Kidney (tissue), 14 donors: ENCODE data around the gene CHRNA7. TPM values are rescaled to one million over a fixed set of nuclear protein-coding genes. Genes with fewer than 3 reads are reported as not detected.

Experiments used
- DNase-seq, 5 donors: peaks; one replicate each; pipeline ENCODE4 v3.0.0-alpha.2; 2013 to 2020
- FAIRE-seq: peaks from 2 replicates; lab custom pipeline; 2012; peaks lifted over from hg19 to GRCh38; lab: Jason Lieb, UNC
- H3K27ac ChIP-seq, 2 donors: one replicate each; pipeline ENCODE4 v1.7.0; 2013; ENCODE audit warnings: low read depth in 2 of 2, low read length in 2 of 2, inconsistent platforms in 1 of 2
- H3K27me3 ChIP-seq: one replicate; pipeline ENCODE4 v1.7.1; 2013; ENCODE audit warnings: low read length, inconsistent platforms; ENCODE audit not compliant: control insufficient read depth, insufficient read depth
- H3K36me3 ChIP-seq, 3 donors: one replicate each; pipeline versions ENCODE4 v1.7.0 to v1.7.1; 2013; ENCODE audit warnings: low read length in 3 of 3, control low read depth in 1 of 3, inconsistent platforms in 1 of 3; ENCODE audit not compliant: insufficient read depth in 3 of 3, control insufficient read depth in 2 of 3
- H3K4me1 ChIP-seq, 3 donors: one replicate each; pipeline versions ENCODE4 v1.7.0 to v1.7.1; 2013; ENCODE audit warnings: low read length in 3 of 3, inconsistent platforms in 1 of 3, low read depth in 1 of 3; ENCODE audit not compliant: control insufficient read depth in 2 of 3, insufficient read depth in 2 of 3
- H3K4me3 ChIP-seq, 3 donors: one replicate each; pipeline versions ENCODE4 v1.7.0 to v1.8.1; 2013; ENCODE audit warnings: low read length in 3 of 3, control low read depth in 1 of 3, inconsistent platforms in 1 of 3
- H3K9ac ChIP-seq, 3 donors: one replicate each; pipeline versions ENCODE4 v1.7.0 to v1.7.1; 2013; ENCODE audit warnings: low read length in 3 of 3, control low read depth in 1 of 3, inconsistent platforms in 1 of 3
- H3K9me3 ChIP-seq, 3 donors: one replicate each; pipeline versions ENCODE4 v1.7.0 to v1.7.1; 2013; ENCODE audit warnings: low read length in 3 of 3, control low read depth in 1 of 3, inconsistent platforms in 1 of 3; ENCODE audit not compliant: control insufficient read depth in 2 of 3, insufficient read depth in 1 of 3
- intact Hi-C: fragments of 100-400 bp; cut with DNase I; formaldehyde crosslinking; loops from one replicate; pipeline ENCODE4 v1.11.1; 2022
- polyA plus RNA-seq: library from polyadenylated mRNA; stranded (reverse); fragments of 350-450 nt; fragmentation: Illumina TruSeq; extraction: RNeasy Lipid Tissue Mini Kit (QIAGEN cat#74804); gene quantifications from one replicate; pipeline ENCODE4 v1.2.3, GENCODE V29; 2014; ENCODE audit warnings: low read depth, low replicate concordance; ENCODE audit not compliant: insufficient read depth
- total RNA-seq: library from RNA; stranded (reverse); fragmentation: NEBNext Ultra II Directional; extraction: Animal tissue kit (Norgen Biotek cat#: 25700); gene quantifications from one replicate; pipeline ENCODE4 v1.2.1, GENCODE V29; 2021
- TF ChIP-seq, protein P1 (sequence below): IDR thresholded peaks from 3 replicates; pipeline ENCODE4 v1.5.1; 2012; ENCODE audit warnings: mild to moderate bottlenecking, moderate library complexity, borderline replicate concordance; ENCODE audit not compliant: insufficient read depth; ENCODE audit errors: extremely low read depth
- donor health status: control.
- donor health status: control.
- donor health status: control.
- donor health status: control.
- donor health status: control.
- donor health status: DM: yes; HTN: yes; CAD: no.
- donor health status: Normal renal cell carcinoma (clear cell type).

The CHRNA7 gene
- total and polyA plus RNA-seq, 2 donors from 2014 or later = 0.80 to 1.6 TPM

DNA sequence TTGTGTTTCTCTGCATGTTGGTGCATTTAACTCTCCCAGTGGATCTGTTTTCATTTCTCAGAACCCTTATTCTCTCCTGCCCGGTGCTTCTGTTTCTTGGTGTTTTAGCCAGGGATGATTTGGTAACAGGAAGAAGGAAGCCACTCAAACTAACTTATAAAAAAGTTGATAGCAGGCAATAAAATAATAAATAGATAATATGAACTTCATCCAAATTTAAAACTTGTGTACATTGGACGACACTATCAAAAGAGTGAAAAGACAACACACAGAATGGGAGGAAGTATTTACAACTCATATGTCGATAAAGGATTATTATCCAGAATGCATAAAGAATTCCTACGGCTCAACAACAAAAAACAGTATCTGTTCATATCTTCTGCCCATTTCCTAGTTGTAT lies 37.3 kb upstream of the CHRNA7 start:
- Histone ChIP-seq H3K4me3 (no peak overlapping the region), H3K27me3 (no peaks in the 10 kb centered on the region), H3K27ac (no peak overlapping the region), H3K36me3 (no peaks in the 10 kb centered on the region), H3K9me3 (no peaks in the 10 kb centered on the region), H3K4me1 (no peaks in the 10 kb centered on the region), H3K9ac (no peak overlapping the region)
- FAIRE-seq (no peak), DNase-seq (no peak)
- intact Hi-C loops = no loop called here
- TF ChIP-seq, protein P1, sequence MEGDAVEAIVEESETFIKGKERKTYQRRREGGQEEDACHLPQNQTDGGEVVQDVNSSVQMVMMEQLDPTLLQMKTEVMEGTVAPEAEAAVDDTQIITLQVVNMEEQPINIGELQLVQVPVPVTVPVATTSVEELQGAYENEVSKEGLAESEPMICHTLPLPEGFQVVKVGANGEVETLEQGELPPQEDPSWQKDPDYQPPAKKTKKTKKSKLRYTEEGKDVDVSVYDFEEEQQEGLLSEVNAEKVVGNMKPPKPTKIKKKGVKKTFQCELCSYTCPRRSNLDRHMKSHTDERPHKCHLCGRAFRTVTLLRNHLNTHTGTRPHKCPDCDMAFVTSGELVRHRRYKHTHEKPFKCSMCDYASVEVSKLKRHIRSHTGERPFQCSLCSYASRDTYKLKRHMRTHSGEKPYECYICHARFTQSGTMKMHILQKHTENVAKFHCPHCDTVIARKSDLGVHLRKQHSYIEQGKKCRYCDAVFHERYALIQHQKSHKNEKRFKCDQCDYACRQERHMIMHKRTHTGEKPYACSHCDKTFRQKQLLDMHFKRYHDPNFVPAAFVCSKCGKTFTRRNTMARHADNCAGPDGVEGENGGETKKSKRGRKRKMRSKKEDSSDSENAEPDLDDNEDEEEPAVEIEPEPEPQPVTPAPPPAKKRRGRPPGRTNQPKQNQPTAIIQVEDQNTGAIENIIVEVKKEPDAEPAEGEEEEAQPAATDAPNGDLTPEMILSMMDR = no peak

DNA sequence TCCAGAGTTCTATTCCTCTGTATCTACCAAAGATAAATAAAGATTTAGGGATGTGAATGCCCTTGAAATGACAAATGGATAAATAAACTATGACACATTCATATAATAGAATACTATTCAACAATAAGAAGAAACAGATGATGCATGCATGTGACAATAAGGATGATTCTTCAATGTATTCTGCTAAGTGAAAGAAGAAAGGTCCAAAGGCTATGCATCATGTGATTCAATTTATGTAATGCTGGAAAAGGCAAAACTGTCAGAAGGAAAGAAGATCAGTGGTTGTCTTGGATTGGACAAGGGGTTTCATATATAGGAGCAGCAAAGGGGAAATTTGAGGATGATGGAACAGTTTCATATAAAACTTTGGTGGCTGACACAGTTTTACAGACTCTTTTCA lies 32.6 kb upstream of the CHRNA7 start:
- no peak for FAIRE-seq
- H3K4me1 ChIP-seq = no peaks in the 10 kb centered on the region
- no peak overlapping the region for H3K4me3 ChIP-seq
- TF ChIP-seq, protein P1 = no peak
- no peak overlapping the region for H3K9ac ChIP-seq
- H3K36me3 ChIP-seq = no peaks in the 10 kb centered on the region
- no peak for DNase-seq
- intact Hi-C loops = no loop called here
- no peaks in the 10 kb centered on the region for H3K9me3 ChIP-seq
- no peaks in the 10 kb centered on the region for H3K27me3 ChIP-seq
- H3K27ac ChIP-seq = no peak overlapping the region

DNA sequence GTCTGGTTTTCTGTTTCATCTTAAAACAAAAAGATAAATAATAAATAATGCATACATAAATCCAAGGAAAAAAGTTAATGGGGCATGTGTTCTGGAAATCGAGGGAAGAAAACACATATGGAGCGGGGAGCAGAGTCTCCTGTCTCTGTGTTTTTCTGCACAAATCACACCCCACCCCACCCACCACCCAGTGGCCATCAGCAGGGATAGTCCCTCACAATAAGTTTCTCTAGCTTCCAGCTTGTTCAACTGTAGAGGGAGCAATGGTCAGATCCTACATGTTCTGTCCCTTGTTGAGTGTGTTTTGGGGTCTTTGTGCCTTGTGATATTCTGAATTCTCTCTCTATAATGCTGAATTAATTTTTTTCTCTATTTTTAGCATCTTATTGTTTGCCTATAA lies 26.8 kb upstream of the CHRNA7 start:
- H3K27ac ChIP-seq = no peak overlapping the region
- no peaks in the 10 kb centered on the region for H3K36me3 ChIP-seq
- intact Hi-C loops = no loop called here

More for the DNA sequence above, 26.8 kb upstream of the CHRNA7 start:
- no peak for FAIRE-seq
- no peak overlapping the region for H3K9ac ChIP-seq
- no peaks in the 10 kb centered on the region for H3K4me1 ChIP-seq
- H3K9me3 ChIP-seq = no peaks in the 10 kb centered on the region
- H3K4me3 ChIP-seq = no peak overlapping the region
- TF ChIP-seq, protein P1 = no peak
- DNase-seq = no peak
- H3K27me3 ChIP-seq = no peaks in the 10 kb centered on the region
